K562 (cell line): ENCODE data around the gene OBSCN. TPM values are rescaled to one million over a fixed set of nuclear protein-coding genes. Genes with fewer than 3 reads are reported as not detected.

Experiments used
- ATAC-seq: fragments of 200-7000 bp; cut with Tn5 transposase; 3 replicates; pipeline ENCODE4 v1.9.1; 2020; ENCODE audit warnings: moderate library complexity
- BruUV-seq: library from RNA; stranded (reverse); fragments of 400-500 nt; replicated peaks from 2 replicates; lab custom pipeline; 2021; lab: Mats Ljungman, UMichigan
- CTCF ChIA-PET: fragments of 300-600 bp; formaldehyde crosslinking; extraction: SDS; loops from one replicate; lab custom pipeline; 2021; ENCODE audit warnings: low intra/inter-chr PET ratio; lab: Yijun Ruan, JAX
- POLR2A ChIA-PET: fragments of 300-600, 350-650 bp; sonication (Branson Sonifier 250); formaldehyde crosslinking; extraction: SDS; loops from one replicate; lab custom pipeline; 2021; ENCODE audit warnings: antibody characterized with exemption, inconsistent platforms; lab: Yijun Ruan, JAX
- DNase-seq, 4 experiments: peaks; one replicate each; pipeline versions ENCODE4 v3.0.0 to v3.0.0-alpha.2; 2011 to 2018; ENCODE audit warnings: low spot score in 3 of 4, mixed read lengths in 3 of 4; ENCODE audit errors: extremely low read depth in 1 of 4
- FAIRE-seq: peaks from 2 replicates; lab custom pipeline; 2011; peaks lifted over from hg19 to GRCh38; lab: Jason Lieb, UNC
- H2AFZ ChIP-seq: 2 replicates; pipeline ENCODE4 v1.6.0; 2011; ENCODE audit warnings: low read depth, low read length, control low read depth, inconsistent platforms
- H3K27ac ChIP-seq: fragments of 200-600 bp; 3 replicates; pipeline ENCODE4 v1.8.0; 2011; ENCODE audit warnings: low read depth, mild to moderate bottlenecking, control low read depth, inconsistent platforms, low read length, moderate library complexity, mixed read lengths; ENCODE audit errors: extremely low read depth
- H3K27me3 ChIP-seq, 2 experiments: fragments of 300-600 bp in 1 of 2; 2 replicates in 1 of 2; 3 replicates in 1 of 2; pipeline versions ENCODE4 v1.6.0 to v1.8.0; 2011; ENCODE audit warnings: inconsistent platforms in 2 of 2, low read length in 2 of 2, mild to moderate bottlenecking in 1 of 2, mixed read lengths in 1 of 2, moderate library complexity in 1 of 2; ENCODE audit not compliant: control insufficient read depth in 2 of 2, insufficient read depth in 2 of 2
- H3K36me3 ChIP-seq: fragments of 300-600 bp; 3 replicates; pipeline ENCODE4 v1.8.0; 2011; ENCODE audit warnings: mild to moderate bottlenecking, low read length, inconsistent platforms; ENCODE audit not compliant: control insufficient read depth, insufficient read depth
- H3K4me1 ChIP-seq, 2 experiments: fragments of 200-600 bp in 1 of 2; replicated peaks in 1 of 2; 2 replicates in 1 of 2; 3 replicates in 1 of 2; pipeline versions ENCODE4 v1.5.1 to v1.8.0; 2011; ENCODE audit warnings: inconsistent platforms in 2 of 2, low read length in 2 of 2, mild to moderate bottlenecking in 1 of 2, mixed read lengths in 1 of 2, moderate library complexity in 1 of 2; ENCODE audit not compliant: control insufficient read depth in 2 of 2, insufficient read depth in 2 of 2
- H3K4me2 ChIP-seq: 2 replicates; pipeline ENCODE4 v1.6.1; 2011; ENCODE audit warnings: low read length, control low read depth, inconsistent platforms, mixed read lengths; ENCODE audit not compliant: insufficient read depth
- H3K4me3 ChIP-seq: fragments of 200-600 bp; sonication (generic), shearing (Covaris generic); 2 replicates; pipeline ENCODE4 v1.5.1; 2016; ENCODE audit warnings: control low read depth, inconsistent platforms
- H3K79me2 ChIP-seq: fragments of 200-600 bp; 3 replicates; pipeline ENCODE4 v1.8.0; 2011; ENCODE audit warnings: low read length, inconsistent platforms; ENCODE audit not compliant: control insufficient read depth, insufficient read depth
- H3K9ac ChIP-seq, 2 experiments: 2 replicates each; pipeline versions ENCODE4 v1.6.0 to v1.6.1; 2011; ENCODE audit warnings: low read depth in 2 of 2, low read length in 2 of 2, control low read depth in 1 of 2, inconsistent platforms in 1 of 2, mild to moderate bottlenecking in 1 of 2, mixed read lengths in 1 of 2; ENCODE audit not compliant: insufficient read depth in 1 of 2
- H3K9me1 ChIP-seq: one replicate; pipeline ENCODE4 v1.6.0; 2011; ENCODE audit warnings: inconsistent platforms, mild to moderate bottlenecking, low read length, moderate library complexity; ENCODE audit not compliant: control insufficient read depth, insufficient read depth
- H3K9me3 ChIP-seq: replicated peaks from 2 replicates; pipeline ENCODE4 v1.5.1; 2011; ENCODE audit warnings: low read depth, low read length, inconsistent platforms; ENCODE audit not compliant: control insufficient read depth, insufficient read depth
- H4K20me1 ChIP-seq: replicated peaks from 2 replicates; pipeline ENCODE4 v1.6.1; 2011; ENCODE audit warnings: low read length, inconsistent platforms, mixed read lengths; ENCODE audit not compliant: control insufficient read depth, insufficient read depth
- ARID2 ChIP-seq: fragments of 450-650 bp; IDR thresholded peaks from 2 replicates; pipeline ENCODE4 v1.6.1; 2017; ENCODE audit warnings: antibody characterized with exemption, mild to moderate bottlenecking
- CEBPB ChIP-seq: fragments of 450-650 bp; IDR thresholded peaks from 2 replicates; pipeline ENCODE4 v1.6.1; 2016; ENCODE audit warnings: missing genetic modification characterization, missing compliant biosample characterization
- ILF3 ChIP-seq: fragments of 450-650 bp; IDR thresholded peaks from 2 replicates; pipeline ENCODE4 v1.6.1; 2018; ENCODE audit warnings: antibody characterized with exemption, mild to moderate bottlenecking, moderate library complexity, borderline replicate concordance
- JUNB ChIP-seq: fragments of 450-650 bp; formaldehyde crosslinking; conservative IDR thresholded peaks from 2 replicates; pipeline ENCODE4 v1.4.0; 2020; ENCODE audit warnings: mild to moderate bottlenecking
- RBBP5 ChIP-seq: fragments of 200-600 bp; sonication (generic); IDR thresholded peaks from 2 replicates; pipeline ENCODE4 v1.6.1; 2012; ENCODE audit warnings: borderline replicate concordance, mild to moderate bottlenecking, low read length, control low read depth, inconsistent platforms; ENCODE audit not compliant: insufficient read depth, poor library complexity, severe bottlenecking
- SLC30A9 ChIP-seq: fragments of 250-450 bp; sonication (Bioruptor Pico); IDR thresholded peaks from 2 replicates; pipeline ENCODE4 v1.8.0; 2022; ENCODE audit warnings: mild to moderate bottlenecking, moderate library complexity
- TCF7L2 ChIP-seq: fragments of 150-350 bp; IDR thresholded peaks from 2 replicates; pipeline ENCODE4 v1.6.1; 2016; ENCODE audit warnings: low read depth, mild to moderate bottlenecking, low read length, moderate library complexity
- THAP12 ChIP-seq: fragments of 250-450 bp; sonication (Bioruptor Pico); IDR thresholded peaks from 2 replicates; pipeline ENCODE4 v1.9.0; 2021; ENCODE audit warnings: mild to moderate bottlenecking, inconsistent platforms
- ZNF551 ChIP-seq: fragments of 250-450 bp; sonication (Bioruptor Pico); IDR thresholded peaks from 2 replicates; pipeline ENCODE4 v1.5.0; 2021; ENCODE audit warnings: mild to moderate bottlenecking, moderate library complexity
- ZNF586 ChIP-seq: fragments of 450-650 bp; formaldehyde crosslinking; conservative IDR thresholded peaks from 2 replicates; pipeline ENCODE4 v1.4.0; 2020; ENCODE audit warnings: mild to moderate bottlenecking, moderate library complexity
- WGBS: fragments of 100-300 bp; shearing (Covaris generic); methylation state at CpG from one replicate; pipeline ENCODE4 v1.1.6; 2016; ENCODE audit warnings: low coverage, mixed read lengths; ENCODE audit not compliant: insufficient coverage; ENCODE audit errors: missing lambda C conversion rate; 5-methylcytosine and 5-hydroxymethylcytosine counted together
- in situ Hi-C: fragments of 300-500 bp; cut with MboI; formaldehyde crosslinking; loops from 4 replicates; pipeline ENCODE4 v1.15.0; 2018; ENCODE audit warnings: inconsistent platforms, mixed read lengths
- intact Hi-C: fragments of 100-400 bp; cut with micrococcal nuclease; formaldehyde crosslinking; loops from 2 replicates; pipeline ENCODE4 v1.14.2; 2022
- polyA plus RNA-seq, 8 experiments: library from polyadenylated mRNA; depleted of rRNA in 4 of 8; stranded (reverse) in 5 of 8; unstranded in 3 of 8; fragments of >200 nt; fragmentation: Nextera tagmentation in 2 of 8; fragmentation: Illumina TruSeq in 1 of 8; extraction: Ambion mirVana in 2 of 8; extraction: Trizol in 1 of 8; gene quantifications; 2 replicates each; pipeline versions ENCODE4 v1.2.1 to v1.2.3, GENCODE V29; 2011 to 2014; ENCODE audit warnings: inconsistent platforms in 1 of 8, missing spikeins in 1 of 8
- total RNA-seq, 7 experiments: library from RNA; depleted of rRNA in 6 of 7; stranded (reverse); fragments of >200 nt in 6 of 7; fragmentation: Illumina TruSeq in 2 of 7; extraction: Trizol in 2 of 7; gene quantifications; 2 replicates each; pipeline versions ENCODE4 v1.2.1 to v1.2.3, GENCODE V29; 2011 to 2021; ENCODE audit warnings: low replicate concordance in 1 of 7

Gene OBSCN
- total and polyA plus RNA-seq, 9 of the 15 experiments (the other 6 are each of a cell fraction or from before 2014, with no cell fraction given), result 0.18 to 19.7 (median 3.6) TPM

GRCh38 chr1:228297822-228298221, 90.0 kb downstream of the OBSCN start (continued):
- no peak for TF ChIP-seq THAP12 (CRISPR knock-in tag)
- no peak for TF ChIP-seq ARID2
- no peak for TF ChIP-seq ZNF586 (CRISPR knock-in tag)

- intact Hi-C loops, result no loop called here
- no peak for TF ChIP-seq JUNB
- TF ChIP-seq TCF7L2, result no peak
- no peak for TF ChIP-seq SLC30A9 (CRISPR knock-in tag)
- no peak for TF ChIP-seq RBBP5
- TF ChIP-seq ILF3, result no peak
- TF ChIP-seq CEBPB (tag), result no peak
- no peak for TF ChIP-seq ZNF551 (CRISPR knock-in tag)
- TF ChIP-seq, all 486 proteins: peak for 0
- H3K79me2 ChIP-seq, result no peaks in the 10 kb centered on the region
- POLR2A ChIA-PET, result no interaction called here
- H3K4me1 ChIP-seq, result peaks cover 0 to under 1% of the 10 kb centered on the region in 2 experiments; a peak in 1 of 5 replicates
- H3K27ac ChIP-seq, result no peak overlapping the region
- no TSS peak for BruUV-seq
- no peak overlapping the region for H3K4me2 ChIP-seq
- H3K9ac ChIP-seq, result no peak overlapping the region
- 3% methylated on average over 6 of the region's 6 CpGs for WGBS
- CTCF ChIA-PET, result no interaction called here
- no peak for DNase-seq
- H3K36me3 ChIP-seq, result no peaks in the 10 kb centered on the region
- no peaks in the 10 kb centered on the region for H4K20me1 ChIP-seq
- no peak overlapping the region for H3K4me3 ChIP-seq
- no peak for FAIRE-seq
- in situ Hi-C loops, result no loop called here
- H3K9me3 ChIP-seq, result peaks cover 3% of the 10 kb centered on the region; the same call in 1 of the 2 replicates
- H3K27me3 ChIP-seq, result peaks cover 2 to 32% of the 10 kb centered on the region in 2 experiments; a peak in 3 of 5 replicates
- H2AFZ ChIP-seq, result no peak overlapping the region
- H3K9me1 ChIP-seq, result no peaks in the 10 kb centered on the region
- ATAC-seq, result no peak
These were observed 90.6 kb downstream of the OBSCN start for GRCh38 chr1:228298471-228298870.
